ENCODE measurements around the gene DNAH12. TPM values are rescaled to one million over a fixed set of nuclear protein-coding genes. Genes with fewer than 3 reads are reported as not detected.

Gene DNAH12
- polyA plus RNA-seq, 3 donors: 0.03 TPM; not detected in 2

DNA sequence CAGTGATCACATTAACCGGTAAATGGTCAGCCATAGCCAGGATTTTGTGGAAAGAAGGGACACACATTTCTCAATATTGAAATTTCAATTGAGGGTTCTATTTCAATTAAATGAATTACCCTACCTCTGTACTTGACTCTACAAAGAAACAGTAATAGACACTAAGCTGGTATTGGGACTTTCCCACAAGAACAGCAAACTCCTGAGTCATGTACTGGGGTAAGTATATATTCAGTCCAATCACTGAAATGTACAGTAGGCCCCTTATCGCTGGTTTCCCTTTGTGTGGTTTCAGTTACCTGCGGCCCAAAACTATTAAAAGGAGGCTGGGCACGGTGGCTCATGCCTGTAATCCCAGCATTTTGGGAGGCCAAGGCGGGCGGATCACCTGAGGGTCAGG, 269.3 kb downstream of the DNAH12 start:
- peaks cover 37 to 42% of the 10 kb centered on the region in 2 donors for H3K36me3 Mint-ChIP-seq
- 97% methylated on average over 3 of the region's 6 CpGs for WGBS (ENCODE audit: insufficient coverage)
- TF ChIP-seq, protein P1, sequence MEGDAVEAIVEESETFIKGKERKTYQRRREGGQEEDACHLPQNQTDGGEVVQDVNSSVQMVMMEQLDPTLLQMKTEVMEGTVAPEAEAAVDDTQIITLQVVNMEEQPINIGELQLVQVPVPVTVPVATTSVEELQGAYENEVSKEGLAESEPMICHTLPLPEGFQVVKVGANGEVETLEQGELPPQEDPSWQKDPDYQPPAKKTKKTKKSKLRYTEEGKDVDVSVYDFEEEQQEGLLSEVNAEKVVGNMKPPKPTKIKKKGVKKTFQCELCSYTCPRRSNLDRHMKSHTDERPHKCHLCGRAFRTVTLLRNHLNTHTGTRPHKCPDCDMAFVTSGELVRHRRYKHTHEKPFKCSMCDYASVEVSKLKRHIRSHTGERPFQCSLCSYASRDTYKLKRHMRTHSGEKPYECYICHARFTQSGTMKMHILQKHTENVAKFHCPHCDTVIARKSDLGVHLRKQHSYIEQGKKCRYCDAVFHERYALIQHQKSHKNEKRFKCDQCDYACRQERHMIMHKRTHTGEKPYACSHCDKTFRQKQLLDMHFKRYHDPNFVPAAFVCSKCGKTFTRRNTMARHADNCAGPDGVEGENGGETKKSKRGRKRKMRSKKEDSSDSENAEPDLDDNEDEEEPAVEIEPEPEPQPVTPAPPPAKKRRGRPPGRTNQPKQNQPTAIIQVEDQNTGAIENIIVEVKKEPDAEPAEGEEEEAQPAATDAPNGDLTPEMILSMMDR (IDR thresholded peaks at IDR 0.05): no peak
- no peaks in the 10 kb centered on the region for H4K20me1 ChIP-seq (ENCODE audit: insufficient read depth, low read length)
- H3K27ac Mint-ChIP-seq: no peak overlapping the region
- H3K4me3 ChIP-seq (replicated peaks in 1 of 3; ENCODE audit: low read depth in 2 of 3, low read length in 3 of 3): no peak overlapping the region
- H3K4me2 ChIP-seq (replicated peaks; ENCODE audit: extremely low read depth, low read length, poor library complexity, severe bottlenecking): no peak overlapping the region
- H2AFZ ChIP-seq (ENCODE audit: insufficient read depth, low read depth, low read length, poor library complexity, severe bottlenecking): no peak overlapping the region
- intact Hi-C loops (cut with micrococcal nuclease): no loop called here
- H3K4me3 Mint-ChIP-seq: no peak overlapping the region
- no peaks in the 10 kb centered on the region for H3K79me2 ChIP-seq (ENCODE audit: insufficient read depth, low read length)
- DNase-seq: no peak
- peaks cover 10% of the 10 kb centered on the region for H3K4me1 Mint-ChIP-seq
- peaks cover 5 to 13% of the 10 kb centered on the region in 2 donors for H3K4me1 ChIP-seq (ENCODE audit: control insufficient read depth in 1 of 2, insufficient read depth in 2 of 2, low read length in 2 of 2)
- H3K9me3 Mint-ChIP-seq: peaks cover 0 to 2% (median 0%) of the 10 kb centered on the region in 7 donors
- H3K27ac ChIP-seq (ENCODE audit: low read depth in 1 of 2, low read length in 2 of 2): no peak overlapping the region
- no peaks in the 10 kb centered on the region for H3K27me3 ChIP-seq (ENCODE audit: control insufficient read depth in 2 of 2, insufficient read depth in 2 of 2, low read length in 2 of 2)
- H3K9me3 ChIP-seq (replicated peaks in 1 of 2; ENCODE audit: control insufficient read depth in 1 of 2, insufficient read depth in 1 of 2, low read length in 2 of 2): no peaks in the 10 kb centered on the region
- peaks cover 35 to 57% of the 10 kb centered on the region in 2 donors for H3K36me3 ChIP-seq (replicated peaks in 1 of 2; ENCODE audit: control insufficient read depth in 1 of 2, insufficient read depth in 2 of 2, low read length in 2 of 2)
- no peak overlapping the region for H3K9ac ChIP-seq (ENCODE audit: insufficient read depth, low read length, poor library complexity, severe bottlenecking)
- no peaks in the 10 kb centered on the region for H3K27me3 Mint-ChIP-seq (ENCODE audit: low read depth in 3 of 3)

DNA sequence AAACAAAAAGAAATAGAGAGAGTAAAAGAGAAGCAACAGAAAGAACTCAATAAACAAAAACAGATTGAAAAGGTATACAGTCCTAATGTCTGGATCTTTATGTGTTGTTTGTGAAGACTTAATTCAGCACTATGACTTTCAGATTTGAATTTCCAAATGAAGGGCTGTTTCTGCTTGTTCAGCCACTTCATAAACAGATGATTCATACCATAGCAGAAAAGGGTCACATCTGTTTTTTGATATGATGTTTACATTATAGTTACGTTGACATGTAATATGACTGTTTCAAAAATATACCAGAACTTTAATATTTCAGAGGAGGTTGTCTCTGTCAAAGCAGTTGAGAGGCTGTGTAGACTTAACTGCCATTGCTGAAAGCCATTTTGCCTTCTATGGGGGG, 275.7 kb downstream of the DNAH12 start:
- H4K20me1 ChIP-seq (ENCODE audit: insufficient read depth, low read length): no peaks in the 10 kb centered on the region
- H3K4me1 Mint-ChIP-seq: no peaks in the 10 kb centered on the region
- H3K36me3 Mint-ChIP-seq: peaks cover 75 to 90% of the 10 kb centered on the region in 2 donors
- peaks cover 2% of the 10 kb centered on the region for H3K79me2 ChIP-seq (ENCODE audit: insufficient read depth, low read length)
- no peak overlapping the region for H2AFZ ChIP-seq (ENCODE audit: insufficient read depth, low read depth, low read length, poor library complexity, severe bottlenecking)
- no peaks in the 10 kb centered on the region for H3K9me3 ChIP-seq (replicated peaks in 1 of 2; ENCODE audit: control insufficient read depth in 1 of 2, insufficient read depth in 1 of 2, low read length in 2 of 2)
- H3K27me3 Mint-ChIP-seq (ENCODE audit: low read depth in 3 of 3): no peaks in the 10 kb centered on the region
- H3K36me3 ChIP-seq (replicated peaks in 1 of 2; ENCODE audit: control insufficient read depth in 1 of 2, insufficient read depth in 2 of 2, low read length in 2 of 2): peaks cover 74 to 95% of the 10 kb centered on the region in 2 donors
- intact Hi-C loops (cut with micrococcal nuclease): no loop called here
- no peak overlapping the region for H3K4me2 ChIP-seq (replicated peaks; ENCODE audit: extremely low read depth, low read length, poor library complexity, severe bottlenecking)
- H3K9me3 Mint-ChIP-seq: peaks cover 0 to 5% (median 0%) of the 10 kb centered on the region in 7 donors
- H3K9ac ChIP-seq (ENCODE audit: insufficient read depth, low read length, poor library complexity, severe bottlenecking): no peak overlapping the region
- no peaks in the 10 kb centered on the region for H3K4me1 ChIP-seq (ENCODE audit: control insufficient read depth in 1 of 2, insufficient read depth in 2 of 2, low read length in 2 of 2)
- no peak overlapping the region for H3K4me3 Mint-ChIP-seq
- no peak overlapping the region for H3K27ac ChIP-seq (ENCODE audit: low read depth in 1 of 2, low read length in 2 of 2)
- no peak overlapping the region for H3K4me3 ChIP-seq (replicated peaks in 1 of 3; ENCODE audit: low read depth in 2 of 3, low read length in 3 of 3)
- no peak for DNase-seq
- TF ChIP-seq, protein P1 (IDR thresholded peaks at IDR 0.05): no peak
- no peaks in the 10 kb centered on the region for H3K27me3 ChIP-seq (ENCODE audit: control insufficient read depth in 2 of 2, insufficient read depth in 2 of 2, low read length in 2 of 2)
- WGBS (ENCODE audit: insufficient coverage): no CpG with 5 or more reads among the region's 1 CpG
- no peak overlapping the region for H3K27ac Mint-ChIP-seq

Measured in CD14-positive monocyte (primary cell).